ENCODE data around the gene CTSL.

CTSL gene

GRCh38 chr9:87686520-87687090 lies 39.3 kb upstream of the CTSL start:
- CTCF ChIA-PET = interaction anchor here (0.7 kb wide), 1 partner anchor 126 kb away, joined by 3 read pairs; no protein-coding TSS in a partner anchor
- no peak for TF ChIP-seq CTCF (conservative IDR thresholded peaks at IDR 0.05; ENCODE audit: low read depth)
- no peak overlapping the region for H3K27ac ChIP-seq
- POLR2A ChIA-PET (ENCODE audit: low non-redundant PET) = no interaction called here
- DNase-seq (ENCODE audit: low spot score) = no peak

- no peak overlapping the region for H3K27ac ChIP-seq
- ChIA-PET CTCF (interaction anchor here (0.7 kb wide), 2 partner anchors 126 to 362 kb away, joined by 3 read pairs; no protein-coding TSS in a partner anchor), POLR2A (ENCODE audit: low non-redundant PET) (no interaction called here)
- DNase-seq (ENCODE audit: low spot score) = no peak
- TF ChIP-seq CTCF (conservative IDR thresholded peaks at IDR 0.05; ENCODE audit: low read depth) = no peak
These were observed 38.7 kb upstream of the CTSL start for GRCh38 chr9:87687207-87687606.

DNA sequence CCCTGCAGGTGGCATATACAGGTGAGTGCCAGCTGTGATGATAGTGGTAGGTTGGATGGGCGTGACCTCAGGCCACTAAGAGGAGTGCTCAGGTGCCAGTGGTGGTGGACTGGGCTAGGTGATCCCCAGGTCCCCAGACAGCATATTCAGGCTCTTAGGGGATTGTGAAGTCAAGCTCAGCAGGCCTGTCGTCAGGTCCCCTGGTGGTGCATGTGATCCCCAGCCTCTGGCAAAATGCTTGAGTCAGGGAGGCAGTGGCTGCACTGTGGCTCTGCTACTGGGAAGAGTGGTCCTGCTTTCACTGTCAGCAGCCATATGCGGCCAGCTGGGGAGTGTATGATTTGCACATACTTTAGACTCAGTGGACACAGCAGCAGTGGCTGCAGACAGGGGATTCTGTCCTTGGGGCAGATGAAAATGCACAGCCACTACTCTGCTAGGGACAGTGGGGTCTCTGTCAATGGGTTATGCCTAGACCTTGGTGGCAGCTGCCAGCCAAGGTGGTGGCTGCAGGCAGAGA lies 31.6 kb upstream of the CTSL start:
- TF ChIP-seq CTCF (conservative IDR thresholded peaks at IDR 0.05; ENCODE audit: low read depth) = no peak
- H3K27ac ChIP-seq = no peak overlapping the region
- DNase-seq (ENCODE audit: low spot score) = no peak
- ChIA-PET CTCF (no interaction called here), POLR2A (ENCODE audit: low non-redundant PET) (no interaction called here)

DNA sequence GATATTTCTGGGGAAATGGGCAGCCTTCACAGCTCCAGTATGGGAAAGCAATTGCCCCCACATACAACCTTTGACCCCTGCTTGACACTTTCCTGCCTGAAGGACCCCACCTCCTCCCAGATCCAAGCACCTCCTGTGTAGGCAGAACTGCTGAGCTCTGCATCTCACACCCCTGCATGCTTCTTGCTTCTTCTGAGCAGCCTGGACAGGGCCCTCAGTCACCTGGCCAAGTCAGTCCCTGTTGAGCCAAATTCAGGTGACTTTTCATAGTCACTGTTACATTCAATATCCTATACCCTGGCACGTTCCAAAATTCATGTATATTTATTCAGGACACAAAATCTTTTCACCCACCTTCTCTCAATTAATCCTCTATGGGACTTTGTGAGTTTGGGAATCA lies 30.4 kb upstream of the CTSL start:
- H3K27ac ChIP-seq = no peak overlapping the region
- no peak for DNase-seq (ENCODE audit: low spot score)
- POLR2A ChIA-PET (ENCODE audit: low non-redundant PET) = no interaction called here
- TF ChIP-seq CTCF (conservative IDR thresholded peaks at IDR 0.05; ENCODE audit: low read depth) = no peak
- CTCF ChIA-PET = interaction anchor here (0.6 to 1.1 kb wide), 3 partner anchors 10 to 117 kb away, joined by 3 to 6 read pairs (median 4); no protein-coding TSS in a partner anchor

- no peak overlapping the region for H3K27ac ChIP-seq
- POLR2A ChIA-PET (ENCODE audit: low non-redundant PET) = interaction anchor here (0.7 kb wide), 1 partner anchor 1756 kb away, joined by 3 read pairs; no protein-coding TSS in a partner anchor
- CTCF ChIA-PET = interaction anchor here (1.8 kb wide), 1 partner anchor 12 kb away, joined by 4 read pairs; no protein-coding TSS in a partner anchor
- DNase-seq (ENCODE audit: low spot score) = no peak
- no peak for TF ChIP-seq CTCF (conservative IDR thresholded peaks at IDR 0.05; ENCODE audit: low read depth)
These were observed 29.3 kb upstream of the CTSL start for GRCh38 chr9:87696641-87697040.

DNA sequence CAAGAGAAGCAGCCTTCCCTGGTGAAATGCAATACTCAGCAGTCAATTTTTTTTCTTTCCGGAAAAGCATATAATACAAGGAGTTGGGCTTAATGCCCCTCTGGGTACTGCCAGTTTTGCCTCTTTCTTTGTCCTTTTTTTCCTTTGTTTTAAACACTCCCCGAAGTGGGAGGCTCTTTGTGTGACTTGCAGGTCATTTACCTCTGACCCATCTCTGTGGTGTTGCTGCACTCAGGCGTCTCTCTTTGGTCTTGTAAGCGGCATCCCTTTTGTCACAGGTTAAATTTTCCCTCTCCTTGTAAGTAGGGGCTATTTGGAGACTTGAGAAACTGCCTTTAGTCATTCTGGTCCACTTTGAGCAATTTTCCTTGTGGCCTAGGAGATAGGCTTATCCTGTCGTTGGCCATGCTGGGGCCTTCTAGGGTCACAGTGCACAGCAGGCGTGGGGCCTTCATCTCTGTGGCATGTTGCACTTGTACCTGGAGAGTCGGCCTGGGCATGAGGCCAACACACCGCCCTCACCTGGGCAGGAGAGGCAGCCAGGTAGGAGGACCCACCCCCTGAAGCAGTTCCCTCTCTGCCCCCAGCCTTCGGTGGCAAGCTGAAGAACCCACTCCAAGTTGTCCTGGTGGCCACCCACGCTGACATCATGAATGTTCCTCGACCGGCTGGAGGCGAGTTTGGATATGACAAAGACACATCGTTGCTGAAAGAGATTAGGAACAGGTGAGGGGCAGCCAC lies 27.7 kb upstream of the CTSL start:
- H3K27ac ChIP-seq = no peak overlapping the region
- no peak for DNase-seq (ENCODE audit: low spot score)
- ChIA-PET POLR2A (ENCODE audit: low non-redundant PET) (no interaction called here), CTCF (interaction anchor here (0.6 to 1.8 kb wide), 2 partner anchors 14 to 115 kb away, joined by 3 to 4 read pairs; no protein-coding TSS in a partner anchor)
- no peak for TF ChIP-seq CTCF (conservative IDR thresholded peaks at IDR 0.05; ENCODE audit: low read depth)
